A549 (cell line): ENCODE results near the gene C1orf141.

Source experiments
- BHLHE40 ChIP-seq: IDR thresholded peaks from 2 replicates; pipeline ENCODE4 v1.6.1; 2012; ENCODE audit warnings: low read depth, low read length, inconsistent platforms
- CEBPB ChIP-seq, 2 experiments: fragments of >200 bp in 1 of 2; sonication (Bioruptor Twin) in 1 of 2; formaldehyde crosslinking in 1 of 2; IDR thresholded peaks; 2 replicates each; pipeline ENCODE4 v1.6.1; 2012 to 2016
- CTCF ChIP-seq: fragments of >200 bp; sonication (Bioruptor Twin); formaldehyde crosslinking; IDR thresholded peaks from 3 replicates; pipeline ENCODE4 v1.5.1; 2016
- EHMT2 ChIP-seq: fragments of 200-600 bp; sonication (generic); IDR thresholded peaks from 2 replicates; pipeline ENCODE4 v1.6.1; 2016; ENCODE audit warnings: antibody characterized with exemption, low read depth, mild to moderate bottlenecking, moderate library complexity
- EP300 ChIP-seq, 2 experiments: fragments of >200 bp; sonication (Bioruptor Twin); formaldehyde crosslinking; IDR thresholded peaks; 2 replicates in 1 of 2; 3 replicates in 1 of 2; pipeline ENCODE4 v1.6.1; 2016 to 2017
- ESRRA ChIP-seq: fragments of 150-350 bp; IDR thresholded peaks from 2 replicates; pipeline ENCODE4 v1.6.1; 2014; ENCODE audit warnings: mild to moderate bottlenecking, low read length, borderline replicate concordance
- MYC ChIP-seq: IDR thresholded peaks from 2 replicates; pipeline ENCODE4 v1.6.1; 2012; ENCODE audit warnings: mild to moderate bottlenecking, inconsistent platforms, low read length, improper control_type of control experiment, borderline replicate concordance
- POLR2A ChIP-seq: IDR thresholded peaks from 2 replicates; pipeline ENCODE4 v1.6.1; 2012; ENCODE audit warnings: mild to moderate bottlenecking, low read length
- POLR2AphosphoS2 ChIP-seq: conservative IDR thresholded peaks from 2 replicates; pipeline ENCODE4 v1.6.1; 2012; ENCODE audit warnings: low read length, improper control_type of control experiment, inconsistent platforms
- REST ChIP-seq: fragments of 200-600 bp; sonication (generic); IDR thresholded peaks from 2 replicates; pipeline ENCODE4 v1.6.1; 2016; ENCODE audit warnings: antibody characterized with exemption, mild to moderate bottlenecking, moderate library complexity
- RNF2 ChIP-seq: fragments of 200-600 bp; sonication (generic); IDR thresholded peaks from 2 replicates; pipeline ENCODE4 v1.6.1; 2016; ENCODE audit warnings: low read depth, mild to moderate bottlenecking, antibody characterized with exemption, moderate library complexity, borderline replicate concordance
- TP53 ChIP-seq: fragments of 250-450 bp; sonication (Bioruptor Pico); IDR thresholded peaks from 2 replicates; pipeline ENCODE4 v1.5.0; 2021; ENCODE audit warnings: mild to moderate bottlenecking, moderate library complexity
- USF2 ChIP-seq: fragments of 450-650 bp; IDR thresholded peaks from 2 replicates; pipeline ENCODE4 v1.6.1; 2014; ENCODE audit warnings: antibody characterized with exemption

GRCh38 chr1:67059346-67059745 lies 75.4 kb downstream of the C1orf141 start:
- TF ChIP-seq RNF2 (no peak), POLR2AphosphoS2 (no peak), CTCF (no peak), ESRRA (no peak), REST (no peak), TP53 (CRISPR knock-in tag) (no peak), EP300 (IDR thresholded peaks at IDR 0.05) (no peak), POLR2A (no peak), EHMT2 (no peak), USF2 (no peak), BHLHE40 (no peak), CEBPB (IDR thresholded peaks at IDR 0.05) (no peak), MYC (no peak)
